22Rv1 (cell line): ENCODE measurements around the gene BPIFB1.

ENCODE experiments used
- CTCF ChIP-seq: fragments of 450-650 bp; IDR thresholded peaks from 2 replicates; pipeline ENCODE4 v1.5.1; 2017; ENCODE audit warnings: mild to moderate bottlenecking
- ZFX ChIP-seq: fragments of 450-650 bp; IDR thresholded peaks from 2 replicates; pipeline ENCODE4 v1.6.1; 2017; ENCODE audit warnings: antibody characterized with exemption, borderline replicate concordance

DNA sequence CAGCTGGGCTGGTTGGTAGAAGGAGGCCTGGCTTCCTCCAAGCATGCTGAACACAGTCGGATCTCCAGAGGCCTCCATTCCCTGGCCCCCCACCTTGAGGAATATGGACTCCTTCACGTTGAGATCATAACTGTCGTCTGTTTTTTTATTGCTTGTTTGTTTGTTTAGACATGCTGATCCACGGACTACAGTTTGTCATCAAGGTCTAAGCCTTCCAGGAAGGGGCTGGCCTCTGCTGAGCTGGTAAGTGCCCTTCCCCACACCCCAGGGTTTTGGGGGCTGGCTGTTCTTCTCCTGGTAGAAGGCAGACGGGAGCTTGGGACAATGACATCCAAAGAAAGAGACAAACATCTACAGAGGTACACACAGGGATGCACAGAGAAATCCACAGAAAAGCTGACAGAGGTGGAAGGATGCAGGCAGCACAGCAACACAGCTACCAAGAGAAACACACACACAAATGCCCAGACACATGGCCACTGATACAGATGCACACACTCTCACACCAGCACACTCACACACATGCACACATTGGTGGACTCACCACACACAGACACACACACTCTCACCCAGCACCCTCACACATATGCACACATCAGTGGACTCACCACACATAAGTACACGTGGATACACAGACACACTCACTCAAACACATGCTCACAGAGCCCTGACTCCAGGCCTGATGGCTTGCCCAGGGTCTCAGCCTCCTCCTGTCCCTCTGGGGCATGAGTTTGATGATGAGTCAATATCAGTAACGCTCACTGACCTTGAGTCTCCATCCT is 40.5 kb upstream of the BPIFB1 start:
- TF ChIP-seq ZFX (no peak), CTCF (no peak)
